SK-N-MC (cell line): ENCODE data around the gene TRAPPC12.

Experiments used
- EZH2 ChIP-seq: fragments of 200-600 bp; sonication (generic); IDR thresholded peaks from one replicate; pipeline ENCODE4 v1.6.1; 2017; ENCODE audit warnings: antibody characterized with exemption
- FOXP2 ChIP-seq: optimal IDR thresholded peaks from 2 replicates; pipeline ENCODE3; 2011; ENCODE audit warnings: mild to moderate bottlenecking, moderate library complexity; ENCODE audit not compliant: insufficient read depth; ENCODE audit errors: extremely low read length, control extremely low read depth
- POLR2AphosphoS5 ChIP-seq: IDR thresholded peaks from 2 replicates; pipeline ENCODE4 v1.6.1; 2012; ENCODE audit warnings: mild to moderate bottlenecking, low read depth, low read length, borderline replicate concordance

GRCh38 chr2:3460831-3461800 lies 81.6 kb downstream of the TRAPPC12 start:
- TF ChIP-seq POLR2AphosphoS5 (no peak), EZH2 (no peak), FOXP2 (no peak)
